ENCODE data around the gene SNTA1. TPM values are rescaled to one million over a fixed set of nuclear protein-coding genes. Genes with fewer than 3 reads are reported as not detected.

The SNTA1 gene
- total and polyA plus RNA-seq, 2 of the 13 experiments (the other 11 are each of a cell fraction or from before 2014, with no cell fraction given) = 16.4 to 18.3 TPM

DNA sequence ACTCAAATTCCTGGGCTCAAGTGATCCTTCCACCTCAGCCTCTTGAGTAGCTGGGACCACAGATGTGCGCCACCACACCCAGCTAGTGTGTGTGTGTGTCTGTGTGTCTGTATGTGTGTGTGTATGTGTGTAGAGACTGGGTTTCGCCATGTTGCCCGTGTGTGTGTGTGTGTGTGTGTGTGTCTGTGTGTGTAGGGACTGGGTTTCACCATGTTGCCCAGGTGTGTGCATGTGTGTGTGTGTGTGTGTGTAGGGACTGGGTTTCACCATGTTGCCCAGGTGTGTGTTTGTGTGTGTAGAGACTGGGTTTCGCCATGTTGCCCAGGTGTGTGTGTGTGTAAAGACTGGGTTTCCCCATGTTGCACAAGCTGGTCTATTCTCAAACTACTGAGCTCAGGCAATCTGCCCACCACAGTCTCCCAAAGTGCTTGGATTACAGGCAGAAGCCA lies 70.5 kb downstream of the SNTA1 start (continued):
- TF ChIP-seq, protein P1, sequence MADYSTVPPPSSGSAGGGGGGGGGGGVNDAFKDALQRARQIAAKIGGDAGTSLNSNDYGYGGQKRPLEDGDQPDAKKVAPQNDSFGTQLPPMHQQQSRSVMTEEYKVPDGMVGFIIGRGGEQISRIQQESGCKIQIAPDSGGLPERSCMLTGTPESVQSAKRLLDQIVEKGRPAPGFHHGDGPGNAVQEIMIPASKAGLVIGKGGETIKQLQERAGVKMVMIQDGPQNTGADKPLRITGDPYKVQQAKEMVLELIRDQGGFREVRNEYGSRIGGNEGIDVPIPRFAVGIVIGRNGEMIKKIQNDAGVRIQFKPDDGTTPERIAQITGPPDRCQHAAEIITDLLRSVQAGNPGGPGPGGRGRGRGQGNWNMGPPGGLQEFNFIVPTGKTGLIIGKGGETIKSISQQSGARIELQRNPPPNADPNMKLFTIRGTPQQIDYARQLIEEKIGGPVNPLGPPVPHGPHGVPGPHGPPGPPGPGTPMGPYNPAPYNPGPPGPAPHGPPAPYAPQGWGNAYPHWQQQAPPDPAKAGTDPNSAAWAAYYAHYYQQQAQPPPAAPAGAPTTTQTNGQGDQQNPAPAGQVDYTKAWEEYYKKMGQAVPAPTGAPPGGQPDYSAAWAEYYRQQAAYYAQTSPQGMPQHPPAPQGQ (CRISPR knock-in tag; IDR thresholded peaks at IDR 0.05; ENCODE audit: borderline replicate concordance) = 0 out of 2 replicates have a peak, but pooled peaks have one; percentile 83
- TF ChIP-seq ZBTB8A (CRISPR knock-in tag; IDR thresholded peaks at IDR 0.05; ENCODE audit: borderline replicate concordance, low read depth) (no peak), MAZ (IDR thresholded peaks at IDR 0.05; ENCODE audit: borderline replicate concordance, low read depth, low read length) (no peak), MAZ (CRISPR knock-in tag; IDR thresholded peaks at IDR 0.05; ENCODE audit: low read depth) (no peak), CBX5 (CRISPR knock-in tag; IDR thresholded peaks at IDR 0.05; ENCODE audit: borderline replicate concordance) (peak; percentile 49; the same call in 1 of the 2 replicates), MLLT10 (CRISPR knock-in tag; IDR thresholded peaks at IDR 0.05) (no peak), ZNF138 (CRISPR knock-in tag; IDR thresholded peaks at IDR 0.05; ENCODE audit: low read depth) (no peak), ZNF607 (CRISPR knock-in tag; IDR thresholded peaks at IDR 0.05; ENCODE audit: borderline replicate concordance) (no peak), FOXO1 (CRISPR knock-in tag; IDR thresholded peaks at IDR 0.05) (no peak), RFX1 (IDR thresholded peaks at IDR 0.05) (no peak), ZFP90 (CRISPR knock-in tag; IDR thresholded peaks at IDR 0.05; ENCODE audit: borderline replicate concordance) (no peak), SRF (IDR thresholded peaks at IDR 0.05; ENCODE audit: low read depth, low read length) (no peak), ZNF572 (CRISPR knock-in tag; IDR thresholded peaks at IDR 0.05) (no peak), KLF9 (CRISPR knock-in tag; IDR thresholded peaks at IDR 0.05; ENCODE audit: low read depth) (no peak), NAIF1 (CRISPR knock-in tag; IDR thresholded peaks at IDR 0.05; ENCODE audit: borderline replicate concordance) (no peak; the same call in 1 of the 2 replicates), NCOA5 (CRISPR knock-in tag; IDR thresholded peaks at IDR 0.05) (no peak), ZNF34 (CRISPR knock-in tag; IDR thresholded peaks at IDR 0.05; ENCODE audit: borderline replicate concordance) (no peak), ZFY (CRISPR knock-in tag; IDR thresholded peaks at IDR 0.05) (no peak), ZNF207 (IDR thresholded peaks at IDR 0.05; ENCODE audit: borderline replicate concordance) (0 out of 2 replicates have a peak, but pooled peaks have one; percentile 64)
- TF ChIP-seq, protein P2, sequence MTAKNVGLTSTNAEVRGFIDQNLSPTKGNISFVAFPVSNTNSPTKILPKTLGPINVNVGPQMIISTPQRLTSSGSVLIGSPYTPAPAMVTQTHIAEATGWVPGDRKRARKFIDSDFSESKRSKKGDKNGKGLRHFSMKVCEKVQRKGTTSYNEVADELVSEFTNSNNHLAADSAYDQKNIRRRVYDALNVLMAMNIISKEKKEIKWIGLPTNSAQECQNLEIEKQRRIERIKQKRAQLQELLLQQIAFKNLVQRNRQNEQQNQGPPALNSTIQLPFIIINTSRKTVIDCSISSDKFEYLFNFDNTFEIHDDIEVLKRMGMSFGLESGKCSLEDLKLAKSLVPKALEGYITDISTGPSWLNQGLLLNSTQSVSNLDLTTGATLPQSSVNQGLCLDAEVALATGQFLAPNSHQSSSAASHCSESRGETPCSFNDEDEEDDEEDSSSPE (CRISPR knock-in tag; IDR thresholded peaks at IDR 0.05) = no peak
- TF ChIP-seq, protein P3, sequence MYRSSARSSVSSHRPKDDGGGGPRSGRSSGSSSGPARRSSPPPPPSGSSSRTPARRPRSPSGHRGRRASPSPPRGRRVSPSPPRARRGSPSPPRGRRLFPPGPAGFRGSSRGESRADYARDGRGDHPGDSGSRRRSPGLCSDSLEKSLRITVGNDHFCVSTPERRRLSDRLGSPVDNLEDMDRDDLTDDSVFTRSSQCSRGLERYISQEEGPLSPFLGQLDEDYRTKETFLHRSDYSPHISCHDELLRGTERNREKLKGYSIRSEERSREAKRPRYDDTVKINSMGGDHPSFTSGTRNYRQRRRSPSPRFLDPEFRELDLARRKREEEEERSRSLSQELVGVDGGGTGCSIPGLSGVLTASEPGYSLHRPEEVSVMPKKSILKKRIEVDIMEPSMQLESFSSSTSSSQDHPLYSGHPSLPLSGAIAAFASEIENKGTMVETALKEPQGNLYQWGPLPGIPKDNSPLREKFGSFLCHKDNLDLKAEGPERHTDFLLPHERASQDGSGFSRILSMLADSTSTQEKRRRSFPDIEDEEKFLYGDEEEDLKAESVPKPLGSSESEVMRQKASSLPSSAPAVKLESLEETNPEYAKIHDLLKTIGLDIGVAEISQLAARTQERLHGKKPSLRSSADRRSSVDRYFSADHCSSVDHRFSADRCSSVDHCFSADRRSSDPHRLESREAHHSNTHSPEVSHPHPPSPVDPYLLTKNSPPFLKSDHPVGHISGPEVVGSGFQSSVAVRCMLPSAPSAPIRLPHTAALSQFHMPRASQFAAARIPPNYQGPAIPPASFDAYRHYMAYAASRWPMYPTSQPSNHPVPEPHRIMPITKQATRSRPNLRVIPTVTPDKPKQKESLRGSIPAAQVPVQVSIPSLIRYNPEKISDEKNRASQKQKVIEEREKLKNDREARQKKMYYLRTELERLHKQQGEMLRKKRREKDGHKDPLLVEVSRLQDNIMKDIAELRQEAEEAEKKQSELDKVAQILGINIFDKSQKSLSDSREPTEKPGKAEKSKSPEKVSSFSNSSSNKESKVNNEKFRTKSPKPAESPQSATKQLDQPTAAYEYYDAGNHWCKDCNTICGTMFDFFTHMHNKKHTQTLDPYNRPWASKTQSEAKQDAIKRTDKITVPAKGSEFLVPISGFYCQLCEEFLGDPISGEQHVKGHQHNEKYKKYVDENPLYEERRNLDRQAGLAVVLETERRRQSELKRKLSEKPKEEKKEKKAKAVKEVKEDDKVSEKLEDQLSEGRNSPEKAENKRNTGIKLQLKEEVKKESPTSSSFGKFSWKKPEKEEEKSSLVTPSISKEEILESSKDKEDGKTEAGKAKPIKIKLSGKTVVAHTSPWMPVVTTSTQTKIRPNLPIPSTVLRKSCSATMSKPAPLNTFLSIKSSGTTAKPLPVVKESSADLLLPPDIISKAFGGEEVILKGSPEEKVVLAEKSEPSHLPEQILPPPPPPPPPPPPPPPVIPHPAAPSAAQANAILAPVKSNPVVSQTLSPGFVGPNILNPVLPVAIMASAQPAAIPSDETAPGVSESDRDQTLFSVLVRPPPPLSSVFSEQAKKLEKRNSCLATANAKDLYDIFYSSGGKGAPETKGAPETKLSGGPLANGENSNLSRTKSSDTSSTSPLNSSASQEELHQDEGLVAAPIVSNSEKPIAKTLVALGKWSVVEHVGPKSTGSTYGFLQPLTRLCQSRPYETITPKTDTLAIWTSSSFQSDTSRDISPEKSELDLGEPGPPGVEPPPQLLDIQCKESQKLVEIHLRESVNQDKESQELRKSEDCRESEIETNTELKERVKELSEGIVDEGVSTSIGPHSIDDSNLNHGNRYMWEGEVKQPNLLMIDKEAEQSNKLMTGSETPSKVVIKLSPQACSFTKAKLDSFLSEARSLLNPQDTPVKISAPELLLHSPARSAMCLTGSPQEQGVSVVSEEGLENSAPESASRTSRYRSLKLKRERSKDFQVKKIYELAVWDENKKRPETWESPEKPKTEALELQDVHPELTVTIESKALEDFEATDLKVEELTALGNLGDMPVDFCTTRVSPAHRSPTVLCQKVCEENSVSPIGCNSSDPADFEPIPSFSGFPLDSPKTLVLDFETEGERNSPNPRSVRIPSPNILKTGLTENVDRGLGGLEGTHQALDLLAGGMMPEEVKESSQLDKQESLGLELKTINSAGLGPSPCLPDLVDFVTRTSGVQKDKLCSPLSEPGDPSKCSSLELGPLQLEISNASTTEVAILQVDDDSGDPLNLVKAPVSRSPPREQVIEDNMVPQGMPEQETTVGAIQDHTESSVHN (CRISPR knock-in tag; IDR thresholded peaks at IDR 0.05) = 0 out of 2 replicates have a peak, but pooled peaks have one; percentile 60
